T-cell (primary cell): ENCODE measurements around the gene RFX3. TPM values are rescaled to one million over a fixed set of nuclear protein-coding genes. Genes with fewer than 3 reads are reported as not detected.
A peak's percentile ranks its signal among the peaks of the same experiment; 100 is the strongest.

Experiments used
- ATAC-seq, 4 experiments: fragments of 200-7000 bp in 3 of 4; fragments of 150-1000 bp in 1 of 4; cut with Tn5 transposase; replicated peaks in 1 of 4; 1 replicate in 3 of 4; 2 replicates in 1 of 4; pipeline ENCODE4 v1.10.0; 2021; ENCODE audit warnings: moderate library complexity in 3 of 4, mild to moderate bottlenecking in 2 of 4, moderate number of reproducible peaks in 1 of 4
- CTCF ChIA-PET, 2 donors: fragments of 300-600 bp; sonication (Branson Sonifier 250); formaldehyde crosslinking; loops; one replicate each; lab custom pipeline; 2022; ENCODE audit warnings: antibody characterized with exemption in 2 of 2; lab: Charles Lee
- POLR2A ChIA-PET, 2 donors: fragments of 300-600 bp; sonication (Branson Sonifier 250); formaldehyde crosslinking; loops; one replicate each; lab custom pipeline; 2022; ENCODE audit warnings: antibody characterized with exemption in 2 of 2; lab: Charles Lee
- DNase-seq, 35 experiments: peaks; one replicate each; pipeline versions ENCODE4 v3.0.0 to v3.0.0-alpha.2; 2013 to 2023
- H3K27ac ChIP-seq: one replicate; pipeline ENCODE4 v1.5.1; 2013; ENCODE audit warnings: low read length
- H3K27me3 ChIP-seq, 2 experiments: replicated peaks in 1 of 2; 1 replicate in 1 of 2; 2 replicates in 1 of 2; pipeline versions ENCODE4 v1.6.1 to v1.7.0; 2013; ENCODE audit warnings: low read length in 1 of 2, mixed read lengths in 1 of 2; ENCODE audit not compliant: control insufficient read depth in 2 of 2, insufficient read depth in 2 of 2; ENCODE audit errors: extremely low read depth in 1 of 2
- H3K36me3 ChIP-seq, 2 donors: 1 replicate in 1 of 2; 2 replicates in 1 of 2; pipeline versions ENCODE4 v1.6.1 to v1.7.0; 2013; ENCODE audit warnings: low read length in 1 of 2; ENCODE audit not compliant: control insufficient read depth in 2 of 2, insufficient read depth in 1 of 2; ENCODE audit errors: extremely low read depth in 1 of 2
- H3K4me1 ChIP-seq, 2 experiments: 1 replicate in 1 of 2; 2 replicates in 1 of 2; pipeline versions ENCODE4 v1.6.1 to v1.7.0; 2013; ENCODE audit warnings: low read length in 2 of 2, mixed read lengths in 1 of 2; ENCODE audit not compliant: insufficient read depth in 2 of 2, control insufficient read depth in 1 of 2; ENCODE audit errors: extremely low read depth in 1 of 2
- H3K4me3 ChIP-seq, 2 donors: 1 replicate in 1 of 2; 2 replicates in 1 of 2; pipeline versions ENCODE4 v1.5.1 to v1.7.0; 2013; ENCODE audit warnings: mild to moderate bottlenecking in 2 of 2, low read length in 1 of 2, moderate library complexity in 1 of 2; ENCODE audit not compliant: control insufficient read depth in 1 of 2; ENCODE audit errors: extremely low read depth in 1 of 2
- H3K9me3 ChIP-seq: 2 replicates; pipeline ENCODE4 v1.7.0; 2013
- H3K27ac Mint-ChIP-seq, 2 donors: one replicate each; pipeline ENCODE4 v1.8.0; 2020 to 2021; ENCODE audit warnings: mild to moderate bottlenecking in 2 of 2, mixed read lengths in 2 of 2
- H3K27me3 Mint-ChIP-seq, 2 donors: one replicate each; pipeline ENCODE4 v1.8.0; 2021 to 2022; ENCODE audit warnings: mixed read lengths in 2 of 2
- H3K36me3 Mint-ChIP-seq: one replicate; pipeline ENCODE4 v1.8.0; 2021; ENCODE audit warnings: mixed read lengths
- H3K4me1 Mint-ChIP-seq, 3 donors: one replicate each; pipeline ENCODE4 v1.8.0; 2020 to 2022; ENCODE audit warnings: mixed read lengths in 3 of 3, mild to moderate bottlenecking in 1 of 3
- H3K4me3 Mint-ChIP-seq, 3 donors: one replicate each; pipeline ENCODE4 v1.8.0; 2020 to 2022; ENCODE audit warnings: mild to moderate bottlenecking in 3 of 3, mixed read lengths in 3 of 3, moderate library complexity in 3 of 3
- H3K9me3 Mint-ChIP-seq, 3 donors: one replicate each; pipeline ENCODE4 v1.8.0; 2020 to 2022; ENCODE audit warnings: mixed read lengths in 3 of 3
- WGBS: methylation state at CpG from one replicate; pipeline ENCODE4 v1.1.5; 2013; ENCODE audit warnings: missing lambda C conversion rate; ENCODE audit not compliant: insufficient coverage; 5-methylcytosine and 5-hydroxymethylcytosine counted together
- total RNA-seq, 35 experiments: library from RNA in 6 of 35; stranded (reverse) in 6 of 35; fragments of 120-200 nt in 1 of 35; gene quantifications; one replicate each; pipeline versions ENCODE4 v1.2.1 to v1.2.4 and lab custom pipeline; 2013 to 2026

RFX3 gene
- total RNA-seq, 5 donors from 2014 or later (not counting 1 experiment from before 2014, with no cell fraction given) = 16.3 to 32.2 (median 20.5) TPM

DNA sequence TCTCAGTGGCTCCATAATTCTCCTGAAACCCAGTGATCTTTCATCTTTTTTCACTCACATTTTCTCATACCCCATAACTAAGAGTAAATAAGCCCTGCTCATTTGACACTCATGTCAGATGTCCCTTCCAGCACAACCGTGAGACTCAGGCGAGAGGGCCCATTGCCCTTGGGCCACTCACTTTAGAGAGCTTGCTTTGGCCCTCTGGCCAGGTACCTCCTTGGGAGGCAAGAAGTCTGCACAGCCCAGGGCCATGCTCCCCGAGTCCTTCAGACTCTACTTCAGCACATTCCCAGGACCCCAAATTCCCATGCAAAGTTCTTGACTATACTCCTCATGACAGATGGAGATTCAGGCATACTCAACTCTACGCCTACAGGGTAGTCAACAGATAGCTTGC lies 33.6 kb downstream of the RFX3 start:
- no peaks in the 10 kb centered on the region for H3K27me3 ChIP-seq
- DNase-seq = no peak
- no peaks in the 10 kb centered on the region for H3K9me3 ChIP-seq
- ChIA-PET POLR2A (interaction anchor here in 1 of 2 donors (1.6 kb wide), 1 partner anchor 35 kb away, joined by 8 read pairs; no protein-coding TSS in a partner anchor), CTCF (no interaction called here)
- H3K27me3 Mint-ChIP-seq = no peaks in the 10 kb centered on the region
- H3K4me1 ChIP-seq = no peaks in the 10 kb centered on the region
- H3K27ac Mint-ChIP-seq = no peak overlapping the region
- 96% methylated on average over 2 of the region's 4 CpGs for WGBS
- no peak overlapping the region for H3K4me3 ChIP-seq
- peaks cover 0 to 4% (median 0%) of the 10 kb centered on the region in 3 donors for H3K9me3 Mint-ChIP-seq
- H3K36me3 Mint-ChIP-seq = peaks cover 24% of the 10 kb centered on the region
- peaks cover 27 to 37% (median 29%) of the 10 kb centered on the region in 3 donors for H3K4me1 Mint-ChIP-seq
- H3K27ac ChIP-seq = no peak overlapping the region
- no peaks in the 10 kb centered on the region for H3K36me3 ChIP-seq
- no peak overlapping the region for H3K4me3 Mint-ChIP-seq
- ATAC-seq = no peak

DNA sequence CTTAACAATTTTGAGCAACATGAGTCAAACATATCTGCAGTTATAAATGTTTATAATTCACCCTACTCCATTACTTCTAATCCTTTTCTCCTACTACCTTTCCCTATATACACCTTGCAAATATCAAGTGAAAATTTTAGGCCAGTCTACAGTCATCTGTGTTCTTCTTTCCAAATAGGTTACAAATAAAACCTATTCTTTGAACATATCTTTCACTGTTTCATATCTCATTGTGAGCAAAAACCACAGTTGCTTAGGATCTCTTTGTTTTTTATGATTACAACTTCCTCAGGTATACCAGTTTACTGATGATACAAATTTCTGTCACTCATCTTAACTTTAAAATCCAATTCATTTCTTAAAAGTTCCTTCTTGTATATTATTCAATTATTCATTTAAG lies 34.4 kb downstream of the RFX3 start:
- Histone ChIP-seq H3K27me3 (no peaks in the 10 kb centered on the region), H3K36me3 (no peaks in the 10 kb centered on the region), H3K4me3 (no peak overlapping the region), H3K27ac (no peak overlapping the region), H3K4me1 (no peaks in the 10 kb centered on the region), H3K9me3 (no peaks in the 10 kb centered on the region)
- DNase-seq (no peak), ATAC-seq (no peak)
- Mint-ChIP-seq H3K4me3 (no peak overlapping the region), H3K4me1 (peaks cover 23 to 31% (median 28%) of the 10 kb centered on the region in 3 donors), H3K9me3 (peaks cover 0 to 4% (median 0%) of the 10 kb centered on the region in 3 donors), H3K27ac (no peak overlapping the region), H3K36me3 (peaks cover 27% of the 10 kb centered on the region), H3K27me3 (no peaks in the 10 kb centered on the region)
- POLR2A ChIA-PET = no interaction called here
- CTCF ChIA-PET = no interaction called here

DNA sequence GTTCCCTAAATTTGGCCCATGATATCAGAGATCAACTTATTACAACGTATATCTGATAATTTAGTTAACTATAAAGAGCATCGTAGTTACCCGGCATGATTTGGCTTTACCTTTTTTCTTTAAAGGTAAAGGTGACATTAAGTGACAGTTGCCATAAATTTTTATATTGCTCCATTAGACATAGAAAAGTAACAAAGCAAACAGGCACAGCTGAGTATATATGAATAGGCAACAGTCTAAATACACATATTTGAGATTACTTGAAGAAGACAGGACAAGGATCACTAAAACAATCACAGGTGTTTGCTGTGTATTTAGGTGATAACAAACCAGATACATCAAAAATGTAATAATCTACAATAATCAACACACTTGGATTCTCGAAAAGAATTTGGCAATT lies 34.8 kb downstream of the RFX3 start:
- POLR2A ChIA-PET = no interaction called here
- no peak overlapping the region for H3K27ac Mint-ChIP-seq
- H3K27ac ChIP-seq = no peak overlapping the region
- no peaks in the 10 kb centered on the region for H3K4me1 ChIP-seq
- no peaks in the 10 kb centered on the region for H3K9me3 ChIP-seq
- H3K9me3 Mint-ChIP-seq = peaks cover 0 to 4% (median 0%) of the 10 kb centered on the region in 3 donors
- DNase-seq (no peak), ATAC-seq (no peak)
- H3K27me3 Mint-ChIP-seq = no peaks in the 10 kb centered on the region
- no peak overlapping the region for H3K4me3 Mint-ChIP-seq
- WGBS = no CpG with 5 or more reads among the region's 4 CpGs
- H3K4me3 ChIP-seq = no peak overlapping the region
- CTCF ChIA-PET = no interaction called here
- H3K36me3 Mint-ChIP-seq = peaks cover 31% of the 10 kb centered on the region
- no peaks in the 10 kb centered on the region for H3K36me3 ChIP-seq
- peaks cover 20 to 26% (median 25%) of the 10 kb centered on the region in 3 donors for H3K4me1 Mint-ChIP-seq
- no peaks in the 10 kb centered on the region for H3K27me3 ChIP-seq

DNA sequence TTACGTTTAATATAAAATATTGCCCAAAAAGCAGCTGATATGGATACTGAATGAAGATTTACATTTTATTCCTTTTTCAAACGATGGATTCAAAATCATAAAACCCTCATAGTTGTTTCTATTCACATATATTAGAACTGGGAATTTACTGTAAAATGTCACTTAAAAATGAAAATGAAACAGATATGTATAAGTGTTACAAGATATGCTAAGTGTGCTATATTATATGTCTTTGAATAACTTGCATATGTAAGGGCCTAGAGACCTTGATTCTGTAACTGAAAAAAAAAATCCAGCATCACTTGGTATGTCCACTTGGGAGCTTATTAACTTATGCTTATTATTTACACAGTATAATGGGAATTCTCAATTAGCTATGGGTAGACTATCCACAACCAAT lies 43.2 kb downstream of the RFX3 start:
- no peak overlapping the region for H3K4me3 ChIP-seq
- H3K36me3 Mint-ChIP-seq = peaks cover 30% of the 10 kb centered on the region
- CTCF ChIA-PET = no interaction called here
- no peak overlapping the region for H3K4me3 Mint-ChIP-seq
- DNase-seq = no peak
- H3K9me3 ChIP-seq = no peaks in the 10 kb centered on the region
- peak overlapping the region; percentile 5 to 58 for H3K27ac Mint-ChIP-seq
- H3K27me3 Mint-ChIP-seq = no peaks in the 10 kb centered on the region
- no CpG with 5 or more reads among the region's 2 CpGs for WGBS
- no peaks in the 10 kb centered on the region for H3K27me3 ChIP-seq
- POLR2A ChIA-PET = interaction anchor here (0.6 to 0.7 kb wide), 2 partner anchors 20 to 45 kb away, joined by 4 read pairs; no protein-coding TSS in a partner anchor
- H3K4me1 ChIP-seq = peaks cover 5 to 15% of the 10 kb centered on the region in 2 experiments
- H3K9me3 Mint-ChIP-seq = peaks cover 0 to 5% (median 0%) of the 10 kb centered on the region in 3 donors
- peaks cover 4 to 19% of the 10 kb centered on the region in 2 donors for H3K36me3 ChIP-seq
- no peak overlapping the region for H3K27ac ChIP-seq
- no peak for ATAC-seq
- H3K4me1 Mint-ChIP-seq = peaks cover 31 to 37% (median 36%) of the 10 kb centered on the region in 3 donors

DNA sequence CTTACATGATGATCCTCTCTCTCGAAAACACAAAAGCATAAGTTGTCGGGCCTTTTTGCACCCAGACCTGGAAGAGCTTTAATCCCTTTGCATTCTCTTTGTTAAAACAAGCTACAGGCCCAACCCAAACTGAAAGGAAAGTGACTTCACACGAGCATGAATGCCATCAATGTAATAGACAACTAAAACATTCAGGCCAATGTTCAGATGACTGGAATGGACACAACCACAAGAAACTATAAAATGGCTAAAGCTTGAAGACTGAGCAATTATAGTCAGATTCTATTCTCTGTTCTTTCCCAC lies 45.5 kb downstream of the RFX3 start:
- H3K27ac ChIP-seq = no peak overlapping the region

DNA sequence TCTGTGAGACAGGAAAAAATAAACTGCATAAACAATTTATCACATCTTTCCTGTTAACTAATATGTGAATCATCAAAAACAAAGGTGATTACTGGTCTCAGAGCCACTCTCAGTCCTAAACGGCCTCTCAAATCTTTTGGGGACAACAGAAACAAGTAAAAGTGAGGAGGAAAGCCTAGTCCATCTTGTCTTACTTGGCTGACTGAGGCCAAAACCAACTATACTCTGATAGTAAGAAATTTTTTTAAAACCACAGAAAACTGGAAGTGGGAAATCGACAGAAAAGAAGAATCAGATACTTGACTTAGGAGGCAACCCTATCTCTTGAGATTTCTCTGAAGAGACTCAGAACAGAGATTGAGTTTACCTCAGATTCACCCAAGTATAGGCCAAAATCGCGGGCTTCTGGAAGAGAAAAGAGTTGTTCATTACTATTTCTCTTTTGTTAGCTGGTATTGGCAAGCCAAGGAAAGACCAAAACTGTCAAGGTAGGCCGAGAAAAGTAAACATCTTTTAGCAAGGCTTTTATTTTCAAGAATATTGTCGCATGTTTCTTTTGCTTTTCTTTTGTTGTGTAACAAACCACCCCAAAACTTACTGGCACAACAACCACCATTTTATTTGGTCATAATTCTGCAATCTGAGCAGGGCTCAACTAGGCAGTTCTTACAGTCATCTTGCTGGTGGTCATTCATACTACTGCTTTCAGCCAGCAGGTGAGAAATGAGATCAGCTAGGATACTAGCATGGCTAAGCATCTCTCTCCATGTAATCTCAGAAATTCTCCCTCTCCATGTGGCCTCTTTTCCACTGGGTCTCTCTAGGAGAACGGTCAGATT lies 46.1 kb downstream of the RFX3 start:
- ChIA-PET CTCF (interaction anchor here (0.5 to 1.0 kb wide), 2 partner anchors 9 to 12 kb away, joined by 3 read pairs; no protein-coding TSS in a partner anchor), POLR2A (interaction anchor here in 1 of 2 donors (0.6 to 3.1 kb wide), 3 partner anchors 9 to 47 kb away, joined by 4 to 17 read pairs (median 6); no protein-coding TSS in a partner anchor)
- H3K9me3 ChIP-seq = no peaks in the 10 kb centered on the region
- WGBS = 88% methylated on average over 1 of the region's 7 CpGs
- peak overlapping the region; percentile 91 to 96 for H3K27ac Mint-ChIP-seq
- H3K9me3 Mint-ChIP-seq = peaks cover 0 to 5% (median 0%) of the 10 kb centered on the region in 3 donors
- peaks cover 53 to 57% (median 56%) of the 10 kb centered on the region in 3 donors for H3K4me1 Mint-ChIP-seq
- ATAC-seq = no peak
- H3K4me3 Mint-ChIP-seq = no peak overlapping the region
- peaks cover 4 to 13% of the 10 kb centered on the region in 2 donors for H3K36me3 ChIP-seq
- no peak overlapping the region for H3K4me3 ChIP-seq
- no peaks in the 10 kb centered on the region for H3K27me3 Mint-ChIP-seq
- peaks cover 5 to 15% of the 10 kb centered on the region in 2 experiments for H3K4me1 ChIP-seq
- no peaks in the 10 kb centered on the region for H3K27me3 ChIP-seq
- H3K36me3 Mint-ChIP-seq = peaks cover 22% of the 10 kb centered on the region
- H3K27ac ChIP-seq = peak overlapping the region; percentile 87
- DNase-seq = no peak

More for the DNA sequence above, 45.5 kb downstream of the RFX3 start:
- H3K9me3 Mint-ChIP-seq = peaks cover 0 to 5% (median 0%) of the 10 kb centered on the region in 3 donors
- Histone ChIP-seq H3K4me1 (peaks cover 5 to 15% of the 10 kb centered on the region in 2 experiments), H3K36me3 (peaks cover 4 to 19% of the 10 kb centered on the region in 2 donors), H3K27me3 (no peaks in the 10 kb centered on the region), H3K4me3 (no peak overlapping the region), H3K9me3 (no peaks in the 10 kb centered on the region)
- H3K27ac Mint-ChIP-seq = peak overlapping the region; percentile 34 to 96
- ChIA-PET CTCF (interaction anchor here (0.5 to 1.0 kb wide), 2 partner anchors 9 to 13 kb away, joined by 3 read pairs; no protein-coding TSS in a partner anchor), POLR2A (interaction anchor here (0.6 to 1.5 kb wide), 3 partner anchors 8 to 46 kb away, joined by 3 to 6 read pairs (median 4); no protein-coding TSS in a partner anchor)
- 100% methylated on average over 2 of the region's 3 CpGs for WGBS
- no peaks in the 10 kb centered on the region for H3K27me3 Mint-ChIP-seq
- no peak overlapping the region for H3K4me3 Mint-ChIP-seq
- ATAC-seq (no peak), DNase-seq (no peak)
- H3K36me3 Mint-ChIP-seq = peaks cover 24% of the 10 kb centered on the region
- H3K4me1 Mint-ChIP-seq = peaks cover 47 to 52% (median 50%) of the 10 kb centered on the region in 3 donors
